ENCODE data around the gene GDF15.

- TF ChIP-seq, protein P1, sequence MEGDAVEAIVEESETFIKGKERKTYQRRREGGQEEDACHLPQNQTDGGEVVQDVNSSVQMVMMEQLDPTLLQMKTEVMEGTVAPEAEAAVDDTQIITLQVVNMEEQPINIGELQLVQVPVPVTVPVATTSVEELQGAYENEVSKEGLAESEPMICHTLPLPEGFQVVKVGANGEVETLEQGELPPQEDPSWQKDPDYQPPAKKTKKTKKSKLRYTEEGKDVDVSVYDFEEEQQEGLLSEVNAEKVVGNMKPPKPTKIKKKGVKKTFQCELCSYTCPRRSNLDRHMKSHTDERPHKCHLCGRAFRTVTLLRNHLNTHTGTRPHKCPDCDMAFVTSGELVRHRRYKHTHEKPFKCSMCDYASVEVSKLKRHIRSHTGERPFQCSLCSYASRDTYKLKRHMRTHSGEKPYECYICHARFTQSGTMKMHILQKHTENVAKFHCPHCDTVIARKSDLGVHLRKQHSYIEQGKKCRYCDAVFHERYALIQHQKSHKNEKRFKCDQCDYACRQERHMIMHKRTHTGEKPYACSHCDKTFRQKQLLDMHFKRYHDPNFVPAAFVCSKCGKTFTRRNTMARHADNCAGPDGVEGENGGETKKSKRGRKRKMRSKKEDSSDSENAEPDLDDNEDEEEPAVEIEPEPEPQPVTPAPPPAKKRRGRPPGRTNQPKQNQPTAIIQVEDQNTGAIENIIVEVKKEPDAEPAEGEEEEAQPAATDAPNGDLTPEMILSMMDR (IDR thresholded peaks at IDR 0.05 in 4 of 5, conservative IDR thresholded peaks at IDR 0.05 in 1 of 5), result no peak
- TF ChIP-seq POLR2A (IDR thresholded peaks at IDR 0.05), result no peak
These were observed 41.4 kb upstream of the GDF15 start for GRCh38 chr19:18344582-18344950.
